ENCODE results near the gene PARK7. TPM values are rescaled to one million over a fixed set of nuclear protein-coding genes. Genes with fewer than 3 reads are reported as not detected.

Gene PARK7
- total RNA-seq, 1 experiment from 2014 or later = 370 TPM

DNA sequence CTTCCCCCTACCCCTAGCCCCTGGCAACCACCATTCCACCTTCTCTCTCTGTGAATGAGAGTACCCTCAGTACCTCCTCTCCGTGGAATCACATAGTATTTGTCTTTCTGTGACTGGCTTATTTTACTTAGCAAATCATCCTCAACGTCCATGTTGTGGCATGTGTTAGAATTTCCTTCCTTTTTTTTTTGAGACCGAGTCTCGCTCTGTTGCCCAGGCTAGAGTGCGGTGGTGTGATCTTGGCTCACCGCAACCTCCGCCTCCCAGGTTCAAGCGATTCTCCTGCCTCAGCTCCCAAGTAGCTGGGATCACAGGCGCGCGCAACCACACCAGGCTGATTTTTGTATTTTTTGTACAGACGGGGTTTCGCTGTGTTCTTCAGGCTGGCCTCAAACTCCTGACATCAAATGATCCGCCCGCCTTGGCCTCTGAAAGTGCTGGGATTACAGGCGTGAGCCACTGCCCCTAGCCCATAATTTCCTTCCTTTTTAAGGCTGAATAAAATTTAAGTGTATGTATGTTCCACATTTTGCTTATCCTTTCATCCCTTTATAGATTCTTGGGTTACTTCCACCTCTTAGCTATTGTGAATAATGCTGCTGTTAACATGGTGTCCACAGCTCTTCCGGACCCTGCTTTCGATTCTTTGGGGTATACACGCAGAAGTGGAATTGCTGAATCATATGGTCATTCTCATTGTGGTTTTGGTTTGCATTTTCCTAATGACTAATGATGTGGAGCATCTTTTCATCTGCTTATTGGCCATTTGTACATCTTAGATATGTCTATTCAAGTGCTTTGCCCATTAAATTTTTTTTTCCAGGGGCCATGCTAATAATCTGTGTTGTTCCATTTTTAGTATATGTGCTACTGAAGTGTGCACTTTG is 32.3 kb downstream of the PARK7 start:
- Histone ChIP-seq H3K9me2 (ENCODE audit: insufficient read depth) (no peaks in the 10 kb centered on the region), H3K4me3 (replicated peaks in 1 of 2; ENCODE audit: low read depth in 1 of 2, low read length in 2 of 2) (no peak overlapping the region), H3K27ac (ENCODE audit: low read depth, low read length) (no peak overlapping the region), H3K9me3 (ENCODE audit: control insufficient read depth in 1 of 2, insufficient read depth in 1 of 2, low read depth in 1 of 2, low read length in 2 of 2) (no peaks in the 10 kb centered on the region), H3K4me1 (ENCODE audit: control insufficient read depth in 1 of 2, insufficient read depth in 2 of 2, low read length in 2 of 2) (peaks cover 0 to 1% of the 10 kb centered on the region in 2 experiments; a peak in 2 of 4 replicates), H3K9ac (ENCODE audit: low read length) (no peak overlapping the region), H3K27me3 (ENCODE audit: insufficient read depth, low read length) (no peaks in the 10 kb centered on the region), H3K36me3 (ENCODE audit: control insufficient read depth in 1 of 2, insufficient read depth in 2 of 2, low read length in 2 of 2) (no peaks in the 10 kb centered on the region; a peak in 1 of 4 replicates), H2AFZ (ENCODE audit: low read depth, low read length, poor library complexity, severe bottlenecking) (no peak overlapping the region), H3K4me2 (ENCODE audit: low read length) (no peak overlapping the region), H4K20me1 (ENCODE audit: insufficient read depth) (no peaks in the 10 kb centered on the region), H3K79me2 (ENCODE audit: insufficient read depth, low read length) (no peaks in the 10 kb centered on the region)
- intact Hi-C loops (cut with micrococcal nuclease) = no loop called here
- no TSS peak for BruUV-seq (replicated peaks)
- ATAC-seq (no peak), DNase-seq (ENCODE audit: low read depth, low spot score) (no peak)
- POLR2A ChIA-PET = no interaction called here
- TF ChIP-seq, protein P1, sequence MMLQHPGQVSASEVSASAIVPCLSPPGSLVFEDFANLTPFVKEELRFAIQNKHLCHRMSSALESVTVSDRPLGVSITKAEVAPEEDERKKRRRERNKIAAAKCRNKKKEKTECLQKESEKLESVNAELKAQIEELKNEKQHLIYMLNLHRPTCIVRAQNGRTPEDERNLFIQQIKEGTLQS (IDR thresholded peaks at IDR 0.05) = no peak
- TF ChIP-seq SRF (IDR thresholded peaks at IDR 0.05; ENCODE audit: low read depth) (no peak), POLR2AphosphoS5 (IDR thresholded peaks at IDR 0.05; ENCODE audit: low read depth, low read length) (no peak), RAD21 (IDR thresholded peaks at IDR 0.05; ENCODE audit: low read depth) (no peak), EZH2 (IDR thresholded peaks at IDR 0.05) (no peak), YY1 (IDR thresholded peaks at IDR 0.05; ENCODE audit: extremely low read depth, insufficient replicate concordance, low read depth, low read length) (no peak), FOSL1 (IDR thresholded peaks at IDR 0.05; ENCODE audit: low read depth) (no peak), ELF1 (IDR thresholded peaks at IDR 0.05; ENCODE audit: borderline replicate concordance, low read depth) (no peak), CEBPB (IDR thresholded peaks at IDR 0.05; ENCODE audit: low read depth) (no peak), SP1 (IDR thresholded peaks at IDR 0.05; ENCODE audit: low read depth) (no peak), POLR2A (IDR thresholded peaks at IDR 0.05; ENCODE audit: borderline replicate concordance, extremely low read depth, insufficient read depth, insufficient read length) (no peak), MAX (IDR thresholded peaks at IDR 0.05) (no peak), REST (IDR thresholded peaks at IDR 0.05; ENCODE audit: low read depth) (no peak), CBX3 (IDR thresholded peaks at IDR 0.05; ENCODE audit: low read depth) (no peak), TCF7L2 (IDR thresholded peaks at IDR 0.05; ENCODE audit: borderline replicate concordance, extremely low read depth, insufficient read depth, insufficient read length) (no peak), ZFX (IDR thresholded peaks at IDR 0.05) (no peak), ZNF274 (IDR thresholded peaks at IDR 0.05; ENCODE audit: low read depth, low read length) (no peak)
- TF ChIP-seq, protein P2, sequence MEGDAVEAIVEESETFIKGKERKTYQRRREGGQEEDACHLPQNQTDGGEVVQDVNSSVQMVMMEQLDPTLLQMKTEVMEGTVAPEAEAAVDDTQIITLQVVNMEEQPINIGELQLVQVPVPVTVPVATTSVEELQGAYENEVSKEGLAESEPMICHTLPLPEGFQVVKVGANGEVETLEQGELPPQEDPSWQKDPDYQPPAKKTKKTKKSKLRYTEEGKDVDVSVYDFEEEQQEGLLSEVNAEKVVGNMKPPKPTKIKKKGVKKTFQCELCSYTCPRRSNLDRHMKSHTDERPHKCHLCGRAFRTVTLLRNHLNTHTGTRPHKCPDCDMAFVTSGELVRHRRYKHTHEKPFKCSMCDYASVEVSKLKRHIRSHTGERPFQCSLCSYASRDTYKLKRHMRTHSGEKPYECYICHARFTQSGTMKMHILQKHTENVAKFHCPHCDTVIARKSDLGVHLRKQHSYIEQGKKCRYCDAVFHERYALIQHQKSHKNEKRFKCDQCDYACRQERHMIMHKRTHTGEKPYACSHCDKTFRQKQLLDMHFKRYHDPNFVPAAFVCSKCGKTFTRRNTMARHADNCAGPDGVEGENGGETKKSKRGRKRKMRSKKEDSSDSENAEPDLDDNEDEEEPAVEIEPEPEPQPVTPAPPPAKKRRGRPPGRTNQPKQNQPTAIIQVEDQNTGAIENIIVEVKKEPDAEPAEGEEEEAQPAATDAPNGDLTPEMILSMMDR (IDR thresholded peaks at IDR 0.05 in 2 of 3, conservative IDR thresholded peaks at IDR 0.05 in 1 of 3; ENCODE audit: borderline replicate concordance in 1 of 3, insufficient read depth in 1 of 3, low read depth in 2 of 3, low read length in 2 of 3) = no peak
- TF ChIP-seq, protein P3, sequence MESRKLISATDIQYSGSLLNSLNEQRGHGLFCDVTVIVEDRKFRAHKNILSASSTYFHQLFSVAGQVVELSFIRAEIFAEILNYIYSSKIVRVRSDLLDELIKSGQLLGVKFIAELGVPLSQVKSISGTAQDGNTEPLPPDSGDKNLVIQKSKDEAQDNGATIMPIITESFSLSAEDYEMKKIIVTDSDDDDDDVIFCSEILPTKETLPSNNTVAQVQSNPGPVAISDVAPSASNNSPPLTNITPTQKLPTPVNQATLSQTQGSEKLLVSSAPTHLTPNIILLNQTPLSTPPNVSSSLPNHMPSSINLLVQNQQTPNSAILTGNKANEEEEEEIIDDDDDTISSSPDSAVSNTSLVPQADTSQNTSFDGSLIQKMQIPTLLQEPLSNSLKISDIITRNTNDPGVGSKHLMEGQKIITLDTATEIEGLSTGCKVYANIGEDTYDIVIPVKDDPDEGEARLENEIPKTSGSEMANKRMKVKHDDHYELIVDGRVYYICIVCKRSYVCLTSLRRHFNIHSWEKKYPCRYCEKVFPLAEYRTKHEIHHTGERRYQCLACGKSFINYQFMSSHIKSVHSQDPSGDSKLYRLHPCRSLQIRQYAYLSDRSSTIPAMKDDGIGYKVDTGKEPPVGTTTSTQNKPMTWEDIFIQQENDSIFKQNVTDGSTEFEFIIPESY (IDR thresholded peaks at IDR 0.05; ENCODE audit: extremely low read depth, insufficient replicate concordance, low read length) = no peak
- CTCF ChIA-PET = no interaction called here
- RAD21 ChIA-PET (ENCODE audit: low non-redundant PET in 1 of 2, low total read pairs in 2 of 2, uncharacterized antibody in 2 of 2, unreplicated experiment in 2 of 2) = no interaction called here
